AG10803 (cell line): ENCODE results near the gene TFDP2.

Experiments
- DNase-seq: peaks from one replicate; pipeline ENCODE4 v3.0.0; 2010; ENCODE audit warnings: low read depth
- H3K4me3 ChIP-seq: 2 replicates; pipeline ENCODE4 v1.5.1; 2011; ENCODE audit warnings: mild to moderate bottlenecking, low read length, control low read depth
- CTCF ChIP-seq: conservative IDR thresholded peaks from 2 replicates; pipeline ENCODE4 v1.5.1; 2011; ENCODE audit warnings: mild to moderate bottlenecking, low read length, control low read depth, inconsistent platforms

TFDP2 gene

GRCh38 chr3:141950572-141951493 lies 198.5 kb downstream of the TFDP2 start:
- TF ChIP-seq CTCF = no peak
- DNase-seq = no peak
- no peak overlapping the region for H3K4me3 ChIP-seq

- no peak for TF ChIP-seq CTCF
- DNase-seq = no peak
- H3K4me3 ChIP-seq = no peak overlapping the region
Observed at GRCh38 chr3:141949972-141950371, 199.4 kb downstream of the TFDP2 start.

GRCh38 chr3:141949399-141949798 lies 199.9 kb downstream of the TFDP2 start:
- no peak for TF ChIP-seq CTCF
- no peak for DNase-seq
- H3K4me3 ChIP-seq = no peak overlapping the region

- TF ChIP-seq CTCF = no peak
- H3K4me3 ChIP-seq = no peak overlapping the region
- DNase-seq = no peak
Observed at GRCh38 chr3:141945726-141946485, 203.4 kb downstream of the TFDP2 start.

- no peak for TF ChIP-seq CTCF
- no peak overlapping the region for H3K4me3 ChIP-seq
- no peak for DNase-seq
Observed at GRCh38 chr3:141942006-141942405, 207.3 kb downstream of the TFDP2 start.

GRCh38 chr3:141941093-141941492 lies 208.3 kb downstream of the TFDP2 start:
- H3K4me3 ChIP-seq = no peak overlapping the region
- DNase-seq = no peak

More at GRCh38 chr3:141941093-141941492, 208.3 kb downstream of the TFDP2 start:
- no peak for TF ChIP-seq CTCF
